Fibroblast of lung (primary cell): Measurements from ENCODE around the gene MTA2. TPM values are rescaled to one million over a fixed set of nuclear protein-coding genes. Genes with fewer than 3 reads are reported as not detected.
A peak's percentile ranks its signal among the peaks of the same experiment; 100 is the strongest.
"Not testable (repeated sequence)": the region's sequence is repeated elsewhere in the genome, so short reads cannot be mapped to it uniquely, and the experiment has no call there.

ENCODE experiments used
- DNase-seq, 2 donors: peaks; one replicate each; pipeline versions ENCODE4 v3.0.0 to v3.0.0-alpha.2; 2010; ENCODE audit warnings: low read depth in 2 of 2
- H2AFZ ChIP-seq: 2 replicates; pipeline ENCODE4 v1.5.1; 2012; ENCODE audit warnings: low read length, control low read depth, inconsistent platforms
- H3K27ac ChIP-seq: 2 replicates; pipeline ENCODE4 v1.5.1; 2011; ENCODE audit warnings: low read length, control low read depth; ENCODE audit not compliant: insufficient read depth
- H3K27me3 ChIP-seq: 2 replicates; pipeline ENCODE4 v1.5.1; 2011; ENCODE audit warnings: mild to moderate bottlenecking, low read length; ENCODE audit not compliant: control insufficient read depth, insufficient read depth
- H3K36me3 ChIP-seq: 2 replicates; pipeline ENCODE4 v1.5.1; 2011; ENCODE audit warnings: low read length; ENCODE audit not compliant: control insufficient read depth, insufficient read depth
- H3K4me1 ChIP-seq: 2 replicates; pipeline ENCODE4 v1.5.1; 2011; ENCODE audit warnings: low read length; ENCODE audit not compliant: control insufficient read depth, insufficient read depth; ENCODE audit errors: extremely low read depth
- H3K4me2 ChIP-seq: 2 replicates; pipeline ENCODE4 v1.5.1; 2011; ENCODE audit warnings: low read length, control low read depth; ENCODE audit not compliant: insufficient read depth; ENCODE audit errors: extremely low read depth
- H3K4me3 ChIP-seq, 4 experiments: fragments of 200-600 bp in 1 of 4; sonication (generic) in 1 of 4; replicated peaks in 1 of 4; 2 replicates each; pipeline ENCODE4 v1.5.1; 2011 to 2016; ENCODE audit warnings: low read length in 4 of 4, low read depth in 3 of 4, mild to moderate bottlenecking in 3 of 4, control low read depth in 2 of 4, inconsistent platforms in 1 of 4, mixed read lengths in 1 of 4; ENCODE audit not compliant: insufficient read depth in 1 of 4; ENCODE audit errors: control extremely low read depth in 1 of 4
- H3K79me2 ChIP-seq: 2 replicates; pipeline ENCODE4 v1.5.1; 2012; ENCODE audit warnings: mild to moderate bottlenecking, low read length, inconsistent platforms; ENCODE audit not compliant: control insufficient read depth, insufficient read depth
- H3K9ac ChIP-seq: 2 replicates; pipeline ENCODE4 v1.5.1; 2011; ENCODE audit warnings: mild to moderate bottlenecking, low read length, control low read depth; ENCODE audit not compliant: insufficient read depth
- H3K9me3 ChIP-seq: 2 replicates; pipeline ENCODE4 v1.5.1; 2012; ENCODE audit warnings: low read depth, low read length; ENCODE audit not compliant: control insufficient read depth, insufficient read depth
- H4K20me1 ChIP-seq: 2 replicates; pipeline ENCODE4 v1.5.1; 2011; ENCODE audit warnings: low read length; ENCODE audit not compliant: control insufficient read depth, insufficient read depth; ENCODE audit errors: extremely low read depth
- EZH2 ChIP-seq: IDR thresholded peaks from 2 replicates; pipeline ENCODE4 v1.5.1; 2012; ENCODE audit warnings: low read length, control low read depth, mild to moderate bottlenecking; ENCODE audit errors: missing control alignments
- polyA minus RNA-seq: library from RNA; depleted of rRNA, polyadenylated mRNA; stranded (reverse); fragments of >200 nt; gene quantifications from 2 replicates; pipeline ENCODE4 v1.2.3, GENCODE V29; 2011; ENCODE audit warnings: low replicate concordance
- polyA plus RNA-seq, 2 donors: library from polyadenylated mRNA; depleted of rRNA in 1 of 2; stranded (reverse) in 1 of 2; unstranded in 1 of 2; fragments of >200 nt; gene quantifications; 2 replicates each; pipeline ENCODE4 v1.2.1, GENCODE V29; 2011 to 2012; ENCODE audit warnings: missing spikeins in 1 of 2
- total RNA-seq: library from RNA; depleted of rRNA; stranded (reverse); fragments of >200 nt; gene quantifications from 2 replicates; pipeline ENCODE4 v1.2.1, GENCODE V29; 2014
- TF ChIP-seq, protein P1 (sequence below), 2 donors: IDR thresholded peaks in 1 of 2; conservative IDR thresholded peaks in 1 of 2; 1 replicate in 1 of 2; 2 replicates in 1 of 2; pipeline ENCODE4 v1.5.1; 2011 to 2012; ENCODE audit warnings: low read length in 2 of 2, control low read depth in 1 of 2, inconsistent platforms in 1 of 2, low read depth in 1 of 2, mild to moderate bottlenecking in 1 of 2

Gene MTA2
- total RNA-seq = 117 and 124 TPM in 2 replicates
- polyA plus RNA-seq = 31.4 and 33.6 TPM in 2 replicates
- 65.0 and 77.5 TPM in 2 replicates for polyA plus RNA-seq (2012)
- polyA minus RNA-seq = 73.0 and 89.7 TPM in 2 replicates

- TF ChIP-seq, protein P1, sequence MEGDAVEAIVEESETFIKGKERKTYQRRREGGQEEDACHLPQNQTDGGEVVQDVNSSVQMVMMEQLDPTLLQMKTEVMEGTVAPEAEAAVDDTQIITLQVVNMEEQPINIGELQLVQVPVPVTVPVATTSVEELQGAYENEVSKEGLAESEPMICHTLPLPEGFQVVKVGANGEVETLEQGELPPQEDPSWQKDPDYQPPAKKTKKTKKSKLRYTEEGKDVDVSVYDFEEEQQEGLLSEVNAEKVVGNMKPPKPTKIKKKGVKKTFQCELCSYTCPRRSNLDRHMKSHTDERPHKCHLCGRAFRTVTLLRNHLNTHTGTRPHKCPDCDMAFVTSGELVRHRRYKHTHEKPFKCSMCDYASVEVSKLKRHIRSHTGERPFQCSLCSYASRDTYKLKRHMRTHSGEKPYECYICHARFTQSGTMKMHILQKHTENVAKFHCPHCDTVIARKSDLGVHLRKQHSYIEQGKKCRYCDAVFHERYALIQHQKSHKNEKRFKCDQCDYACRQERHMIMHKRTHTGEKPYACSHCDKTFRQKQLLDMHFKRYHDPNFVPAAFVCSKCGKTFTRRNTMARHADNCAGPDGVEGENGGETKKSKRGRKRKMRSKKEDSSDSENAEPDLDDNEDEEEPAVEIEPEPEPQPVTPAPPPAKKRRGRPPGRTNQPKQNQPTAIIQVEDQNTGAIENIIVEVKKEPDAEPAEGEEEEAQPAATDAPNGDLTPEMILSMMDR (conservative IDR thresholded peaks at IDR 0.05 in 1 of 2, IDR thresholded peaks at IDR 0.05 in 1 of 2; ENCODE audit: low read depth in 1 of 2, low read length in 2 of 2) = no peak
- TF ChIP-seq EZH2 = no peak
- peak within 1 kb of the TSS; percentile 92 for H3K27ac ChIP-seq
- peaks cover 37% of the 10 kb centered on the region for H3K79me2 ChIP-seq
- peak within 1 kb of the TSS; percentile 94 for H3K9ac ChIP-seq
- H3K9me3 ChIP-seq = no peaks in the 10 kb centered on the region
- H3K27me3 ChIP-seq = no peaks in the 10 kb centered on the region
- no peaks in the 10 kb centered on the region for H4K20me1 ChIP-seq
- H3K36me3 ChIP-seq = peaks cover 17% of the 10 kb centered on the region
- peak within 1 kb of the TSS; percentile 88 for H3K4me2 ChIP-seq
- peak within 1 kb of the TSS; percentile 77 to 93 (median 89) for H3K4me3 ChIP-seq
- DNase-seq = peak; percentile 96 to 98
- peak within 1 kb of the TSS; percentile 32 for H2AFZ ChIP-seq
- peaks cover 6% of the 10 kb centered on the region for H3K4me1 ChIP-seq
Observed at GRCh38 chr11:62601372-62602140, at the start of gene MTA2. Gene MTA2, minus strand, starts transcription at chr11:62601865. Its CDS starts 415 bp downstream, at chr11:62601450.

- H3K27me3 ChIP-seq, H3K9ac ChIP-seq, H3K36me3 ChIP-seq, H2AFZ ChIP-seq, DNase-seq, H3K4me3 ChIP-seq, H3K4me1 ChIP-seq, H3K4me2 ChIP-seq, H3K27ac ChIP-seq, H4K20me1 ChIP-seq, H3K9me3 ChIP-seq: not testable (repeated sequence)
- peaks cover 32% of the 10 kb centered on the region for H3K79me2 ChIP-seq
Observed at GRCh38 chr11:62650283-62650682, 48.6 kb upstream of the MTA2 start.

DNA sequence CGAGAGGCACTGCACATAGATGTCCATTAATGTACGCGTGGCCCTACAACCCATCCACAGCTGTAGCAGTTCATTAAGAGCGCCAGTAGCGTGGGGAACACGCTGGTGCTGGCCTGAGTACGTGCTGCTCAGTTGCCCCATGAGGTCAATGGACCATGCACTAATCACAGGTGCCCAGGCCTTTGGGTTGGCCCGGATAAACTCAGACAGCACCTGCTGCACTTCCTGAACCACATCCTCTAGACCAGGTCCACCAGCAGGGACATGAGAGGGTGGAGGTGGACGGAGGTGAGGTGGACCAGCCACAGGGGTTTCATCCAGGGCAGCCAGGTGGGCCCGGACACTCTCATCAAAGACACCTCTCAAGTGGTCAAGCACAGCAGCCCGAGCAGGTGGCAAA lies 47.8 kb upstream of the MTA2 start:
- Histone ChIP-seq H3K36me3 (peaks cover 10% of the 10 kb centered on the region), H2AFZ (no peak overlapping the region), H3K27ac (no peak overlapping the region), H3K9ac (no peak overlapping the region), H4K20me1 (no peaks in the 10 kb centered on the region), H3K4me3 (no peak overlapping the region), H3K27me3 (no peaks in the 10 kb centered on the region), H3K4me1 (peaks cover 8% of the 10 kb centered on the region), H3K9me3 (no peaks in the 10 kb centered on the region), H3K4me2 (no peak overlapping the region), H3K79me2 (peaks cover 39% of the 10 kb centered on the region)
- DNase-seq = no peak
- TF ChIP-seq, protein P1 (conservative IDR thresholded peaks at IDR 0.05 in 1 of 2, IDR thresholded peaks at IDR 0.05 in 1 of 2; ENCODE audit: low read depth in 1 of 2, low read length in 2 of 2) = no peak
- no peak for TF ChIP-seq EZH2
